Osteocyte (in vitro differentiated cells): ENCODE measurements around the gene AURKAIP1. TPM values are rescaled to one million over a fixed set of nuclear protein-coding genes. Genes with fewer than 3 reads are reported as not detected.

ENCODE experiments used
- DNase-seq: peaks from one replicate; pipeline ENCODE4 v3.0.0; 2021; ENCODE audit warnings: mixed read lengths; ENCODE audit not compliant: unreplicated experiment; ENCODE audit errors: extremely low spot score
- H3K27ac Mint-ChIP-seq: one replicate; pipeline ENCODE4 v1.8.0; 2021; ENCODE audit warnings: mild to moderate bottlenecking, mixed read lengths; ENCODE audit not compliant: unreplicated experiment
- H3K27me3 Mint-ChIP-seq: one replicate; pipeline ENCODE4 v1.8.0; 2021; ENCODE audit warnings: mixed read lengths; ENCODE audit not compliant: unreplicated experiment
- H3K36me3 Mint-ChIP-seq: one replicate; pipeline ENCODE4 v1.8.0; 2021; ENCODE audit warnings: mixed read lengths; ENCODE audit not compliant: unreplicated experiment
- H3K4me1 Mint-ChIP-seq: one replicate; pipeline ENCODE4 v1.8.0; 2021; ENCODE audit warnings: mixed read lengths; ENCODE audit not compliant: unreplicated experiment
- H3K4me3 Mint-ChIP-seq: one replicate; pipeline ENCODE4 v1.8.0; 2021; ENCODE audit warnings: mild to moderate bottlenecking, moderate library complexity, mixed read lengths; ENCODE audit not compliant: unreplicated experiment
- H3K9me3 Mint-ChIP-seq: one replicate; pipeline ENCODE4 v1.8.0; 2021; ENCODE audit warnings: mixed read lengths; ENCODE audit not compliant: unreplicated experiment
- total RNA-seq: library from RNA; stranded (reverse); gene quantifications from 2 replicates; pipeline ENCODE4 v1.2.1, GENCODE V29; 2021
- TF ChIP-seq, protein P1 (sequence below): fragments of 200-600 bp; sonication (generic); IDR thresholded peaks from 2 replicates; pipeline ENCODE4 v1.5.0; 2021; ENCODE audit warnings: antibody characterized with exemption, mild to moderate bottlenecking, moderate library complexity

Gene AURKAIP1
- total RNA-seq, 1 donor from 2014 or later, result 116 TPM

DNA sequence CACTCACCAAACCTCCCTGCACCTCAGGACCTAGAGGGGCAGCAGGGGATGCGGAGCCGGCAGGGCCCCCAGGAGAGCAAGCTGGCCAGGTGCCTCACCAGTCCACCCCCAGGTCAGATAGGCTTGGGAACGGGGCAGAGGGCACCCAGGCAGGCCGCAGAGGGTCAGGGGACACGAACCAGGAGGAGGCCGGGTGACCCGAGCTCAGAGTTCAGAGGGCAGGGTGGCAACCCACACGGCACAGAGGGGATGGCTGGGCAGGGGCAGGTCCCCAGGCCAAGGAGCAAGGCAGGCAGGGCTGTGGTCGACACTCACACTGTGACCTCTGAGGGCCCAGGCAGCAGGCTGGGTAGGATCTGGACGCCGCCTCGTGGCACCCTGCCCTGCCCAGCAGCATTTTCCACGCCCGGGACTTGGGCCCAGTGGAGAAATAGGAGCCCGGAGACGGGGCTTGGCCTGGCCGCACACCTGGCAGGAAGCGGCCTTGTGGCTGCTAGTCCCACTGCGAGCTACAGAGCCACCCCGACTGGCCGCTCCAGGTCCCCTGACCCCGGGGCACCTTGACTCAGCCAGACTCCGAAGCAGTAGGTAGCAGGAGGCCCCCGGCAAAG lies 31.1 kb downstream of the AURKAIP1 start:
- DNase-seq, result no peak
- H3K9me3 Mint-ChIP-seq, result no peaks in the 10 kb centered on the region
- no peaks in the 10 kb centered on the region for H3K27me3 Mint-ChIP-seq
- H3K36me3 Mint-ChIP-seq, result peaks cover 8% of the 10 kb centered on the region
- H3K4me3 Mint-ChIP-seq, result no peak overlapping the region
- peaks cover 24% of the 10 kb centered on the region for H3K4me1 Mint-ChIP-seq
- no peak overlapping the region for H3K27ac Mint-ChIP-seq
- TF ChIP-seq, protein P1, sequence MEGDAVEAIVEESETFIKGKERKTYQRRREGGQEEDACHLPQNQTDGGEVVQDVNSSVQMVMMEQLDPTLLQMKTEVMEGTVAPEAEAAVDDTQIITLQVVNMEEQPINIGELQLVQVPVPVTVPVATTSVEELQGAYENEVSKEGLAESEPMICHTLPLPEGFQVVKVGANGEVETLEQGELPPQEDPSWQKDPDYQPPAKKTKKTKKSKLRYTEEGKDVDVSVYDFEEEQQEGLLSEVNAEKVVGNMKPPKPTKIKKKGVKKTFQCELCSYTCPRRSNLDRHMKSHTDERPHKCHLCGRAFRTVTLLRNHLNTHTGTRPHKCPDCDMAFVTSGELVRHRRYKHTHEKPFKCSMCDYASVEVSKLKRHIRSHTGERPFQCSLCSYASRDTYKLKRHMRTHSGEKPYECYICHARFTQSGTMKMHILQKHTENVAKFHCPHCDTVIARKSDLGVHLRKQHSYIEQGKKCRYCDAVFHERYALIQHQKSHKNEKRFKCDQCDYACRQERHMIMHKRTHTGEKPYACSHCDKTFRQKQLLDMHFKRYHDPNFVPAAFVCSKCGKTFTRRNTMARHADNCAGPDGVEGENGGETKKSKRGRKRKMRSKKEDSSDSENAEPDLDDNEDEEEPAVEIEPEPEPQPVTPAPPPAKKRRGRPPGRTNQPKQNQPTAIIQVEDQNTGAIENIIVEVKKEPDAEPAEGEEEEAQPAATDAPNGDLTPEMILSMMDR, result no peak

DNA sequence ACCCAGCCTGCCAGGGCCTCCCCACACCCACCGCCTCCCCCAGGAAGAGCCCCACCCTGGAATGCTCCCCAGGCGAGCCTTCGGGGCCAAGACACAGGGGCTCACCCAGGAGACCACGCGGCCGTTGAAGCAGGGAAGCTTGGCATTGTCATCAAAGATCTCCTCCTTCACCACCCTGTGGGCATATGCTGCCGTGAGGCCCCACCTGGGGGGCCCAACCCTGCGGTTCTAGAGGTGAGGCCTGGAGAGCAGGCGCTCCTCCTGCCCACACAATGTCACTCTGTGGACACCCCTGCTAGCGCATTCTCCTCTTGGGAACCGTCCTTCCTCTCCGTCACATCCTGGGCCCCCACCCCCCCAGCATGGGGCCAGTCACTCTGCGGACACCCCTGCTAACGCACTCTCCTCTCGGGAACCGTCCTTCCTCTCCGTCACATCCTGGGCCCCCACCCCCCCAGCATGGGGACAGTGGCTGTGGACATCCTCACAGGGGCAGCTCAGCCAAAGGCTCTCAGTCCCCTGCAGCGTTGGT lies 32.4 kb downstream of the AURKAIP1 start:
- Mint-ChIP-seq H3K36me3 (peaks cover 8% of the 10 kb centered on the region), H3K4me3 (no peak overlapping the region)

DNA sequence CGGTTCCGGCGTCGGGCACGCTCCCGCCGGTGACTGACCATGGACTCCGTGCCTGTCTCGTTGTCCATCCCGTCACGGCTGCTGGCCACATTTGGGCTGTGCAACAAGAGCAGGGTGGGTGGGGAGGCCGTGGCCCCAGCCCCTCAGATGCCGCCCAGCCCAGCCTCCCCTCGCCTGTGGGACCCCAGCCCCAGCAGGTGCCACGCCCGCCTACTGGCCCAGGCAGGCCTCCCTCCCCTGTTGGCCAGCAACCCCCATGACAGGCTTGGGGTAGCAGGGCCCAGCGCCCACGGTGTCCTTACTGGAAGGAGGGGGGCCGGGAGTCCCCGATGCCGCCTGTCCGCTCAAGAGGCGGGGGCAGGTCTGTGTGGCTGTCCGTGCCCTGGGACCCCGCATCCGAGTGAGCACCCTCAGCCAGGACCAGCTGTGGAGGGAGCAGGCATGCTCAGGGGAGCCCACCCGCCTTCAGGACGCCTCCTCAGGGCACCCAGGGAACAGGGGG lies 32.9 kb downstream of the AURKAIP1 start:
- no peaks in the 10 kb centered on the region for H3K9me3 Mint-ChIP-seq
- peaks cover 17% of the 10 kb centered on the region for H3K4me1 Mint-ChIP-seq
- H3K27me3 Mint-ChIP-seq, result no peaks in the 10 kb centered on the region
- no peak for DNase-seq
- H3K36me3 Mint-ChIP-seq, result peaks cover 8% of the 10 kb centered on the region
- H3K4me3 Mint-ChIP-seq, result no peak overlapping the region
- TF ChIP-seq, protein P1, result no peak
- no peak overlapping the region for H3K27ac Mint-ChIP-seq

More for the DNA sequence above, 32.4 kb downstream of the AURKAIP1 start:
- peaks cover 23% of the 10 kb centered on the region for H3K4me1 Mint-ChIP-seq
- TF ChIP-seq, protein P1, result no peak
- no peaks in the 10 kb centered on the region for H3K9me3 Mint-ChIP-seq
- H3K27me3 Mint-ChIP-seq, result no peaks in the 10 kb centered on the region
- no peak overlapping the region for H3K27ac Mint-ChIP-seq
- DNase-seq, result no peak

DNA sequence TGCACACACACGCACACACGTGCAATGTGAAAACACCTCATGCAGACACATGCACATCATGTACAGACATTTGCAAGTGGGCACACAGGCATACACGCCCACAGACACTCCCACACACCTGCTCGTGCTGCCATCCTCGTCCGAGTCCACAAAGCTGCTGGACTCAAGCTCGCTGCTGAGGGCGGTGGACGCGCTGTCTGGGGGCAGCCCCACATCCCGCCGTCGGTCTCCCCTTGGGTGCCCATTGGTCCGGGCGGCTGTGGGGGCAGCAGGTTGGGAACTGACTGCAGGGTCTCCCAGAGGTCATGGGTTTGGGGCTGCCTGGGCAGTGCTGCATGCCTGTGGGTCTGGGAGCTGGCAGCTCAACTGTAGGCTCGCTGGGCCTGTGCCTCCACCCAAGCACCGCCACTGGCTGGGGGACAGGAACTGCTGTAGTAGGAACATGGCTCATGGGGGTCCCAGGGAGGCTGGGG lies 33.4 kb downstream of the AURKAIP1 start:
- TF ChIP-seq, protein P1, result no peak
- H3K27me3 Mint-ChIP-seq, result no peaks in the 10 kb centered on the region
- H3K9me3 Mint-ChIP-seq, result no peaks in the 10 kb centered on the region
- no peak for DNase-seq
- peaks cover 8% of the 10 kb centered on the region for H3K36me3 Mint-ChIP-seq
- H3K4me3 Mint-ChIP-seq, result no peak overlapping the region
- H3K27ac Mint-ChIP-seq, result no peak overlapping the region
- H3K4me1 Mint-ChIP-seq, result peaks cover 12% of the 10 kb centered on the region

DNA sequence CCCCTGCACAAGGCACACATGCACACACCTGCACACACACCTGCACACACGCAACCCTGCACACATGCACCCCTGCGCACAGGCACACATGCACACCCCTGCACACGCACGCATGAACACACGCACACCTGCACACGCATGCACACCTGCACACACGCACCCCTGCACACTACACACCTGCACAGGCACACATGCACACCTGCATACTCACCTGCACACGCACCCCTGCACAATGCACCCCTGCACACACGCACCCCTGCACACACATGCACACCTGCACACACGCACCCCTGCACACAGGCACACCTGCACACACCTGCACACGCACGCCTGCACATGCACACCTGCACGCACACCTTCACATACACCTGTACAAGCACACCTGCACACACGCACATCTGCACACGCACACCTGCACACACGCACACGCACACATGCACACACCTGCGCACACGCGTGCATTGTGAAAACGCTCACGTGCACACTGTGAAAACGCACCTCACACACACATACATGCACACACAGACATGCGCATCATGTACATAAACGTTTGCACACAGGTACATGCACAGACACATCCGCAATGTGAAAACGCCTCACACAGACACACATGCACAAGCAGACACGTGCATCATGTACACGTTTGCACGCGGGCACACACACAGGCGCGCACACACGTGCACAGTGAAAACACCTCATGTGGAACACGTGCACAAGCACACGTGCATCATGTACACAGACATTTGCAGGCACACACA lies 34.0 kb downstream of the AURKAIP1 start:
- Mint-ChIP-seq H3K27me3 (no peaks in the 10 kb centered on the region), H3K4me1 (peaks cover 8% of the 10 kb centered on the region), H3K4me3 (no peak overlapping the region), H3K27ac (no peak overlapping the region), H3K9me3 (no peaks in the 10 kb centered on the region), H3K36me3 (peaks cover 8% of the 10 kb centered on the region)
- no peak for DNase-seq
- TF ChIP-seq, protein P1, result no peak
